AG10803 (cell line): ENCODE data around the gene PARP15.
A peak's percentile ranks its signal among the peaks of the same experiment; 100 is the strongest.

Source experiments
- DNase-seq: peaks from one replicate; pipeline ENCODE4 v3.0.0; 2010; ENCODE audit warnings: low read depth
- H3K4me3 ChIP-seq: 2 replicates; pipeline ENCODE4 v1.5.1; 2011; ENCODE audit warnings: mild to moderate bottlenecking, low read length, control low read depth
- CTCF ChIP-seq: conservative IDR thresholded peaks from 2 replicates; pipeline ENCODE4 v1.5.1; 2011; ENCODE audit warnings: mild to moderate bottlenecking, low read length, control low read depth, inconsistent platforms

The PARP15 gene

DNA sequence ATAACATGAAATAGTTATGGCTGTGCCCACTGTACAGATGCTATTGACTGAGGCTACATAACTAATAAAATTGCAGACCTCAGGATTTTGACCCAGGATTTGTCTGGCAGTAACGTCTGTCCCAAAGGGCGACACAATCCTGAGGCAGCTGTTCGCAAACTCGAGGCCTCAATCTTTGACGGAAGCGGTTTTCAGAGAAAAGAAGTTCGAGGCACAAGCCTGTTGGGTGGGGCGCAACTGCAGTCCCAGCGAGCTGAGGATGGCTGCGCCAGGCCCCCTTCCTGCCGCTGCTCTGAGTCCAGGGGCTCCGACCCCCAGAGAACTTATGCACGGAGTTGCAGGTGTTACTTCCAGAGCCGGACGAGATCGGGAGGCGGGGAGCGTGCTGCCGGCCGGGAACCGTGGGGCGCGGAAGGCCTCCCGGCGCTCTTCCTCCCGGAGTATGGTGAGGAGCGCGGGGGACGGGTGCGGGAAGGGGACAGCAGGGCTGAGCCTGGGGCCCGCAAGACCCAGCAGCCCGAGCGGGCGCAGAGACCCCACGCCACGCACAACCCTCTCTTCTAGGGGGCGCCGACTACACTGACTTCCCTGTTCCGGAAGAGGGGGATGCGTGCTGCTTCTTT is at the start of gene PARP15:
Gene PARP15, plus strand, starts transcription at position 242 of the 623 bp plus-strand sequence. Its CDS starts 18 bp downstream, at position 260.
- DNase-seq = no peak
- peak; percentile 5 for TF ChIP-seq CTCF
- peak within 1 kb of the TSS; percentile 53 for H3K4me3 ChIP-seq

GRCh38 chr3:122530164-122530563 is 47.3 kb upstream of the PARP15 start:
- no peak for DNase-seq
- no peak overlapping the region for H3K4me3 ChIP-seq
- no peak for TF ChIP-seq CTCF

DNA sequence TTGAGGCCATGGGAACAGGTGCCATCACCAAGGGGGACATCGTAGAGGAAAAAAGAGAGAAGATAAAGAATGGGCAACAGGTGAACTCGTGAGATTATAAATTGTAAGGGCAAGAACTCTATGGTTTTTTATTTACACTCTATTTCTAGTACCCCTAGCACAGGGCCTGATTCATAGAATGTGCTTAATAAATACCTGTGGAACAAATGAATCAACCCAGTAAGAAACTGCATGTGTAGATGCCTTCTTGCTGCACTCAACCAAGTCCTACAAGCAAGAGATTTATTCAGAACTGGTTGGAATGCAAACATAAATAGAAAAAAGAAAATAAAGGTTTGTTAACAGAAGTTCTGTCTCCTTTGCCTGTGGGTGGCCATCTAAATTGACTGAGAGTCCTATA is 44.0 kb upstream of the PARP15 start:
- no peak for DNase-seq
- no peak for TF ChIP-seq CTCF
- H3K4me3 ChIP-seq = no peak overlapping the region

DNA sequence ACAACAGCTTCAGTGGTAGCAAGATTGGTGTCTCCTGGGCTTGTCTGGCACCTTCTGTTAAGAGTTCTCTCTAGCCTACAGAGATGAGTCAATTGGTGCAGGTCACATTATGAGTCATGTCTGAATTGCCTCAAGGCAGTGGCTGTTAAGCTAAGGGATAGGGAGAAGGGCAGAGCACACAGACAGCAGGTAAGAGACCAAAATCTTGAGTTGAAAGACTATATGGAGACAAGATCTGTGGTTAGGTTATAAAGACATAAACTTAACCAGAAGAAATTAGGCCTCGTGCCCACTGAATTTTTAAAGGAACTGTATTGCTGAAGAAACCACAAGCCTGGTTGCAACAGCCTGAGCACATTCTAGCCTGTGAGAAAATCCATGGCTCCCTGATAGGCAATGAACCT is 43.5 kb upstream of the PARP15 start:
- TF ChIP-seq CTCF = no peak
- DNase-seq = peak; percentile 71
- no peak overlapping the region for H3K4me3 ChIP-seq

GRCh38 chr3:122535964-122536631 is 41.4 kb upstream of the PARP15 start:
- TF ChIP-seq CTCF = no peak
- H3K4me3 ChIP-seq = no peak overlapping the region
- no peak for DNase-seq

GRCh38 chr3:122536632-122537001 is 40.8 kb upstream of the PARP15 start:
- H3K4me3 ChIP-seq = no peak overlapping the region
- DNase-seq = no peak
- TF ChIP-seq CTCF = no peak

- H3K4me3 ChIP-seq = no peak overlapping the region
- DNase-seq = no peak
- TF ChIP-seq CTCF = no peak
Observed at GRCh38 chr3:122538956-122539490, 38.4 kb upstream of the PARP15 start.
